ENCODE results near the gene GAL. TPM values are rescaled to one million over a fixed set of nuclear protein-coding genes. Genes with fewer than 3 reads are reported as not detected.

Gene GAL
- total RNA-seq, 1 donor from 2014 or later: 23.4 TPM

DNA sequence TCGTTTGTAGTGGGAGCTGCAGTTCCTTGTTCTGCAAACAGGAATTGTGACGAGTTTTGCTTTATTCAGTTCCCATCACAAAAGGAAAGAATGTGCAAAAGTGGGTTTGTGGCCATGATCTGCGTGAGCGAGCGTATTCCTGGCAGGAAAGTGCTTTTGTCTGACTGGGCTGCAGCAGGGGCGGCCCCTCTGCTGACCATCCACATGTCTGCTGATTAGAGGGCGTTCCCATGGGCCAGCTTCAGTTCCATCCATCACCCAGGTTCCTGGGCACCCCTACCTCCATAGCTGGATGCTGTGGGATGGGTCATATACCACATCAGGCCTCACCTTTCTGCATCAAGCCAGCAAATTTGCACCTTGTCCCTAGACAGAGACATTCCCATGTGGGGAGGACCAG, 28.9 kb upstream of the GAL start:
- H3K36me3 ChIP-seq (ENCODE audit: insufficient read depth, low read length): no peaks in the 10 kb centered on the region
- H3K4me1 Mint-ChIP-seq (ENCODE audit: low read depth, unreplicated experiment): peaks cover 1% of the 10 kb centered on the region
- no peak overlapping the region for H3K4me2 ChIP-seq (ENCODE audit: low read length)
- H3K4me3 Mint-ChIP-seq (ENCODE audit: unreplicated experiment): no peak overlapping the region
- DNase-seq (ENCODE audit: low read depth): peak; percentile 16
- no peak overlapping the region for H3K27ac ChIP-seq (ENCODE audit: low read depth, low read length)
- no peak for FAIRE-seq
- TF ChIP-seq, protein P1, sequence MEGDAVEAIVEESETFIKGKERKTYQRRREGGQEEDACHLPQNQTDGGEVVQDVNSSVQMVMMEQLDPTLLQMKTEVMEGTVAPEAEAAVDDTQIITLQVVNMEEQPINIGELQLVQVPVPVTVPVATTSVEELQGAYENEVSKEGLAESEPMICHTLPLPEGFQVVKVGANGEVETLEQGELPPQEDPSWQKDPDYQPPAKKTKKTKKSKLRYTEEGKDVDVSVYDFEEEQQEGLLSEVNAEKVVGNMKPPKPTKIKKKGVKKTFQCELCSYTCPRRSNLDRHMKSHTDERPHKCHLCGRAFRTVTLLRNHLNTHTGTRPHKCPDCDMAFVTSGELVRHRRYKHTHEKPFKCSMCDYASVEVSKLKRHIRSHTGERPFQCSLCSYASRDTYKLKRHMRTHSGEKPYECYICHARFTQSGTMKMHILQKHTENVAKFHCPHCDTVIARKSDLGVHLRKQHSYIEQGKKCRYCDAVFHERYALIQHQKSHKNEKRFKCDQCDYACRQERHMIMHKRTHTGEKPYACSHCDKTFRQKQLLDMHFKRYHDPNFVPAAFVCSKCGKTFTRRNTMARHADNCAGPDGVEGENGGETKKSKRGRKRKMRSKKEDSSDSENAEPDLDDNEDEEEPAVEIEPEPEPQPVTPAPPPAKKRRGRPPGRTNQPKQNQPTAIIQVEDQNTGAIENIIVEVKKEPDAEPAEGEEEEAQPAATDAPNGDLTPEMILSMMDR (IDR thresholded peaks at IDR 0.05; ENCODE audit: insufficient read depth, low read depth, low read length): no peak
- no peak for TF ChIP-seq EZH2 (IDR thresholded peaks at IDR 0.05; ENCODE audit: insufficient read depth, low read length)
- H3K79me2 ChIP-seq (ENCODE audit: insufficient read depth, low read length): no peaks in the 10 kb centered on the region
- no peak overlapping the region for H2AFZ ChIP-seq (ENCODE audit: low read depth, low read length)
- peaks cover 11% of the 10 kb centered on the region for H4K20me1 ChIP-seq (ENCODE audit: insufficient read depth, low read length)
- H3K9me3 ChIP-seq (ENCODE audit: insufficient read depth, low read depth, low read length): peaks cover 10% of the 10 kb centered on the region
- H3K9me3 Mint-ChIP-seq (ENCODE audit: unreplicated experiment): peaks cover 16% of the 10 kb centered on the region
- H3K27ac Mint-ChIP-seq (ENCODE audit: unreplicated experiment): no peak overlapping the region
- H3K27me3 ChIP-seq (ENCODE audit: insufficient read depth, low read length): peaks cover 32% of the 10 kb centered on the region
- no peak overlapping the region for H3K9ac ChIP-seq (ENCODE audit: low read length)
- no peak overlapping the region for H3K4me3 ChIP-seq (ENCODE audit: insufficient read depth, low read depth, low read length)
- H3K36me3 Mint-ChIP-seq (ENCODE audit: low read depth, unreplicated experiment): no peaks in the 10 kb centered on the region
- H3K27me3 Mint-ChIP-seq (ENCODE audit: low read depth, unreplicated experiment): peaks cover 18% of the 10 kb centered on the region
- peaks cover 14% of the 10 kb centered on the region for H3K4me1 ChIP-seq (ENCODE audit: insufficient read depth, low read length)

GRCh38 chr11:68655806-68656205, 28.5 kb upstream of the GAL start:
- H3K27me3 ChIP-seq (ENCODE audit: insufficient read depth, low read length): peaks cover 36% of the 10 kb centered on the region
- H3K27me3 Mint-ChIP-seq (ENCODE audit: low read depth, unreplicated experiment): peaks cover 22% of the 10 kb centered on the region
- H3K9me3 ChIP-seq (ENCODE audit: insufficient read depth, low read depth, low read length): peaks cover 10% of the 10 kb centered on the region
- no peak for TF ChIP-seq EZH2 (IDR thresholded peaks at IDR 0.05; ENCODE audit: insufficient read depth, low read length)
- TF ChIP-seq, protein P1 (IDR thresholded peaks at IDR 0.05; ENCODE audit: insufficient read depth, low read depth, low read length): no peak
- H3K79me2 ChIP-seq (ENCODE audit: insufficient read depth, low read length): no peaks in the 10 kb centered on the region
- no peak overlapping the region for H3K27ac ChIP-seq (ENCODE audit: low read depth, low read length)
- H3K4me1 ChIP-seq (ENCODE audit: insufficient read depth, low read length): peaks cover 14% of the 10 kb centered on the region
- no peak overlapping the region for H3K4me3 ChIP-seq (ENCODE audit: insufficient read depth, low read depth, low read length)
- H3K36me3 Mint-ChIP-seq (ENCODE audit: low read depth, unreplicated experiment): no peaks in the 10 kb centered on the region
- H3K27ac Mint-ChIP-seq (ENCODE audit: unreplicated experiment): no peak overlapping the region
- H4K20me1 ChIP-seq (ENCODE audit: insufficient read depth, low read length): peaks cover 13% of the 10 kb centered on the region
- no peak overlapping the region for H3K4me3 Mint-ChIP-seq (ENCODE audit: unreplicated experiment)
- no peak overlapping the region for H3K9ac ChIP-seq (ENCODE audit: low read length)
- peaks cover 1% of the 10 kb centered on the region for H3K4me1 Mint-ChIP-seq (ENCODE audit: low read depth, unreplicated experiment)
- FAIRE-seq: no peak
- no peaks in the 10 kb centered on the region for H3K36me3 ChIP-seq (ENCODE audit: insufficient read depth, low read length)
- H2AFZ ChIP-seq (ENCODE audit: low read depth, low read length): no peak overlapping the region
- DNase-seq (ENCODE audit: low read depth): no peak
- no peak overlapping the region for H3K4me2 ChIP-seq (ENCODE audit: low read length)
- peaks cover 20% of the 10 kb centered on the region for H3K9me3 Mint-ChIP-seq (ENCODE audit: unreplicated experiment)

DNA sequence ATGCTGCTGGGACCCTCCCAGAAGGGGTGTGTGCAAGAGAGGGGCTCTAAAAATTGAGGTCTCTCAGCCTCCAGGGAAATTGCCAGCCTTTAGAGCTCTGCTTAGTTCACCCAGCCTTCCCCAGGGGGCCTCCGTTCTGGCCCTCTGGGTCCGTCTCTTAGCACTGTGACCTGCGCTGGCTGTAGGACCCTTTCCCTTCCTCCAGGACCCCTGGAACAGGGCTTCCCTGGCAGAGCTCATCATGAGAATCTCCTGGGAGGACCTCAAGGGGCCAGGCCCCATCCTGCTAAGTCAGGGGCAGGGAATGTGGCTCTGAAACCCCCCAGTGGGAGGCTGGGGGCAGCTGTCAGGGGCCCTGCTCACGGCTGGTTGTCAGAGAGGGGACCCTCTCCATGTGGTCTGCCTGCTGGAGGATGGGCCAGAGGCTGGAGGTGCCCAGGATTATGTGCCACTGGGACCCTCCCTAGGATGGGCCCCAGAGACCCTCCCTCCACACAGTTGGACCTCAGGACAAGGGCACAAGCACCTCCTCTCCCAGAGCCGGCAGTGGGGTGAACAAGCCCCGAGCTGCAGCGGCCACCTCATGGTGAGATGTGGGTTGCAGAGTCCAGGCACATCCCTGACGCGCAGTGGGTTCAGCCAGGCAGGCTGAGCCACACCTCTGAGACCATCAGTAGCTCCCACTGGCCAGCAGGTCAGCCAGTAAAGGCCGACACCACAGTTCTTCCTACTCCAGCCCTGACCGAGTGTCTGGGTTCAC, 27.1 kb upstream of the GAL start:
- Histone ChIP-seq H3K4me2 (ENCODE audit: low read length) (no peak overlapping the region), H3K36me3 (ENCODE audit: insufficient read depth, low read length) (no peaks in the 10 kb centered on the region), H3K27ac (ENCODE audit: low read depth, low read length) (no peak overlapping the region), H2AFZ (ENCODE audit: low read depth, low read length) (no peak overlapping the region), H3K4me3 (ENCODE audit: insufficient read depth, low read depth, low read length) (no peak overlapping the region), H3K79me2 (ENCODE audit: insufficient read depth, low read length) (no peaks in the 10 kb centered on the region), H3K4me1 (ENCODE audit: insufficient read depth, low read length) (peaks cover 14% of the 10 kb centered on the region), H3K9me3 (ENCODE audit: insufficient read depth, low read depth, low read length) (peaks cover 10% of the 10 kb centered on the region), H3K27me3 (ENCODE audit: insufficient read depth, low read length) (peaks cover 46% of the 10 kb centered on the region), H3K9ac (ENCODE audit: low read length) (no peak overlapping the region), H4K20me1 (ENCODE audit: insufficient read depth, low read length) (peaks cover 13% of the 10 kb centered on the region)
- Mint-ChIP-seq H3K27ac (ENCODE audit: unreplicated experiment) (no peak overlapping the region), H3K36me3 (ENCODE audit: low read depth, unreplicated experiment) (no peaks in the 10 kb centered on the region), H3K27me3 (ENCODE audit: low read depth, unreplicated experiment) (peaks cover 33% of the 10 kb centered on the region), H3K4me3 (ENCODE audit: unreplicated experiment) (no peak overlapping the region), H3K4me1 (ENCODE audit: low read depth, unreplicated experiment) (peaks cover 1% of the 10 kb centered on the region), H3K9me3 (ENCODE audit: unreplicated experiment) (peaks cover 21% of the 10 kb centered on the region)
- DNase-seq (ENCODE audit: low read depth): no peak
- TF ChIP-seq, protein P1 (IDR thresholded peaks at IDR 0.05; ENCODE audit: insufficient read depth, low read depth, low read length): no peak
- no peak for TF ChIP-seq EZH2 (IDR thresholded peaks at IDR 0.05; ENCODE audit: insufficient read depth, low read length)
- FAIRE-seq: no peak
